SK-N-DZ (cell line): ENCODE results near the gene MEF2A.

Experiments used
- DNase-seq: peaks from one replicate; pipeline ENCODE4 v3.0.0-alpha.2; 2015; ENCODE audit warnings: low spot score

The MEF2A gene

DNA sequence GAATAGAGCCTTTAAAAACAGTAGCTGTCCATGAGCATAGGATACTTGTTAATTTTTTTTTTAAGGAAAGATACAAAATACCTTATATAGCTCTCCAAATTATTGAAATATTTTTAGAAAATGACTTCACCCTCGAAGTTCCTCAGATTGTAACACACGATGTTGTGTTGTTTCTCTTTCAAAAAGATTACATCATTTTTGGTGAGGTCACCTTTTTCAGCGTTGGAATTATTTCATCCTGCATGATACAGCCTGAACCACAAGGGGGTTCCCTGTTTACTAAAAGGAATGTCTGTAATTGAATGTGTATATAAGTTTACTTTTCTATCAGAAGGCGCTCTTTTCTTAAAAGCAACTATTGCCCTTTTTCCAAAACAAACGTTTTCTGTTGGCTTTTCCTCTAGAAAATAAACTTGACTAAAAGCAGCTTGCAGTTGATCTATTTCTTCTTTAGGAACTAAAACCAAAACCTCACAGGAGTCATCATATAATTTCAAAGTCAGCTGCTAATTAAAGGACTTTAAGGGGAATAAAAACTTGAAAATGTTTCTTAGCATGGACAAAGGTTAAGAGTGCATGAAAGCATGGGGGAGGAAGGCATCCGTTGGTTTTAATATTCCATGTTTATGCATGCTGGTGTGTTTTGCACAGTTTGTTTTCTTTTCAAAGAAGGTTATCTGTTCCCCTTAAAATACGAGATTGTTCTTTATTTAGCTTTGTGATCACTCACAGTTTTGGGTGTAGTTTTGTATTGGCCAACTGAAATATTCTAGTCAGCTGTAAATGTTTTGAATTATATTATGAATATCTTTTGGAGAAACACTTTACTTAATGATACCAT is 138.0 kb downstream of the MEF2A start:
- DNase-seq: no peak

- DNase-seq: peak; percentile 78
Measured at GRCh38 chr15:99704444-99704838, 138.7 kb downstream of the MEF2A start.

- no peak for DNase-seq
Measured at GRCh38 chr15:99706557-99707303, 140.9 kb downstream of the MEF2A start.

DNA sequence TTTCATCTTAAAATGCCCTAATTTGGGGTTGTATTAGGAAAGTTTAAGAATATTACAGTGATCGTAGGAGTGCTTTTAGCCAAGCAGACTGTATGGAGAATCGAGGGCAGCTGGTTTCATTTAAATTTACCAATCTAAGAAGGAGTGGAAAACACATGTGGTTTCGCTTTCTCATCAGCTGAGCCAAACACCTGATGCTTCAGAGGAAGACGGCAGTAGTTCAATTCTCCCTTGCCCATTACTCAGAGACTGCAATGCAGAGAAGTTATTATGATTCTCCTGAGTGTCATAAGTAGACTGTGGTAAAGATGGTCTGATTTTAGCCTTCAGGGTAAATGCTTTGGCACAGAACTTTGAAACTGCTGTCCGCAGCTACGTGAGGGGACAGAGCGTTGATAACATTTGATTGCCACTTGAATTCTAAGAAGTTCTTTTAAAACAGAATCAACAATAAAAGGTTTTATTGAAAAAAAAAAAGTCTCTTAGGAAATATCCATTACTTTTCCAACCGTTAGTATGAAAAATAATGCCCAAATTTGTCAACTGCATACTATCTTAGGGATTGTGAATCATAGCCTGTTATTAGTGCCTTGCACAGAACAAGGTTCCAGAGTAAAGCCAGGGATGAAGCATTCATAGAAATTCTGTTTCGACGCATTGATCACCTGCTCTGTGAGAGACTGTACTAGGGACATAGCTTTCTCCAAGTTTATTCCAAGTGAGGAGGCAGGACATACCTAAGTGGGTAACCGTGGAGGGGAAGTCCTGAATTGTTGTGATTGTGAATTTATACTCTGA is 141.9 kb downstream of the MEF2A start:
- no peak for DNase-seq

GRCh38 chr15:99708563-99708962 is 142.8 kb downstream of the MEF2A start:
- no peak for DNase-seq

GRCh38 chr15:99709243-99709986 is 143.6 kb downstream of the MEF2A start:
- DNase-seq: no peak

- no peak for DNase-seq
Measured at GRCh38 chr15:99711625-99712024, 145.8 kb downstream of the MEF2A start.

DNA sequence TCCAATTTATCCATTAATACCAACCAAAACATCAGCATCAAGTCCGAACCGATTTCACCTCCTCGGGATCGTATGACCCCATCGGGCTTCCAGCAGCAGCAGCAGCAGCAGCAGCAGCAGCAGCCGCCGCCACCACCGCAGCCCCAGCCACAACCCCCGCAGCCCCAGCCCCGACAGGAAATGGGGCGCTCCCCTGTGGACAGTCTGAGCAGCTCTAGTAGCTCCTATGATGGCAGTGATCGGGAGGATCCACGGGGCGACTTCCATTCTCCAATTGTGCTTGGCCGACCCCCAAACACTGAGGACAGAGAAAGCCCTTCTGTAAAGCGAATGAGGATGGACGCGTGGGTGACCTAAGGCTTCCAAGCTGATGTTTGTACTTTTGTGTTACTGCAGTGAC is 146.6 kb downstream of the MEF2A start:
- no peak for DNase-seq

DNA sequence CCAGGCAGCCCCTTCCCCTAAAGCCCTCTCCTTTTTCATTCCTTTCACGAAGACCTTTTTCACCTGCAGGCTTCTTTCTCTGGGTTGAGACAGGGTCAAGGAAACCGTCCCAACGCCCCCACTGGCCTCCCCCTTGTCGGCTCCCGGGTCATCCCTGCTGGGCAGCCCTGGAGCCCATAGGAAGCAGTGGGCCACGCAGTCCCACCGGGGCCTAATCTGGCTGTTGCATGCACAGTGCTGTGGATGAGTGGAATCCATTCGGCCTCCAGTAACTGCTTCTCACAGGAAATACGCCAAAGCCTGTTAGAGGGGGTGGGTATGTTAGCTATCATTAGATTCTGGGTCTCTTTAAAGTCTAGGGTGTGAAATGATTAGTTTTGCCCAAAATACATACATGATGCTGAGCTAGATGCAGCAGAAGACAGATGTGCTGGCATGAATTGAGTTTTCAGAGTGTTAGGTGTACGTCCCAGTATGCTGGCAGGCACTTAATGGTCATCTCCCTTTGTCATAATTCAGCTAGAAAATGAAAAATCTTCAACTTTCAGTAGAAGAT is 150.8 kb downstream of the MEF2A start:
- no peak for DNase-seq

DNA sequence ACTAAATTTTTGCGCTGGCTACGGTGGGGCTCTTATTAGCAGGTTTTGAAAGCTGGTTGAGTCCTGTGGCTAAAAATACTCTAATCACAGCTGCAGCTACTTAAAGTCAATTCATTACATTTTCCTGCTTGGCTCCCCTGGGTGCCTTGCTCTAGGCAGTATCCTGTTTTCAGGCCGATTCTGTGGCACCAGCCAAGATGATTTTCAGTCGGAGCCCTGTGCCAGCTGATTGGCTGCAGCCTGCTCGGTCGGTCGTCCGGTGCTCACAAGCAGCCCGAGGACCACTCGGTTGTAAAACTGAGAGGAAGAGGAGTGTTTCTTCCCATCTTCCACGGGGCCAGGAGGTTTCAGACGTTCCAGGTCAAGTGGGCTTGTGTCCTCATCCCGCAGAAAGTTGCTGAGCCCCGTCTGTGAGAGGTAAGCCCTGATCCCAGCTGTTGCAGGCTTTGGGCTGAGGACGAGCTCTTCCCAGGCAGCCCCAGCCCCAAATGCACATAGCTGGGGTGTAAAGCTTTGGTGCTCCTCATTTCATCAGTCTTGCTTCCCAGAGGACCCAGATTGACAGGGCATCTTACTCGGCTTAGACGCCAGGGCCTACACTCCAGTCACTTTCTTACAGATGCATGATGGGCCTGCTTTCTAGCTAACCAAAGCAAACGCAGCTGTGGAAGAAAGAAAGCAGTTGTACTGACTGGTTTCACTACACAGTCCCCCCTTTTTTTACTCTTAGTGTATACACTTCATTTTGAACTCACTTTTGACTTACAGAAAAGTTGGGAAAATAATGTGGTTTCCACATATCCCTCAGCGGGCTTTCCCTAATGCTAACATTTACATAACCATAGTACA is 151.6 kb downstream of the MEF2A start:
- no peak for DNase-seq

GRCh38 chr15:99718421-99718820 is 152.6 kb downstream of the MEF2A start:
- DNase-seq: no peak

DNA sequence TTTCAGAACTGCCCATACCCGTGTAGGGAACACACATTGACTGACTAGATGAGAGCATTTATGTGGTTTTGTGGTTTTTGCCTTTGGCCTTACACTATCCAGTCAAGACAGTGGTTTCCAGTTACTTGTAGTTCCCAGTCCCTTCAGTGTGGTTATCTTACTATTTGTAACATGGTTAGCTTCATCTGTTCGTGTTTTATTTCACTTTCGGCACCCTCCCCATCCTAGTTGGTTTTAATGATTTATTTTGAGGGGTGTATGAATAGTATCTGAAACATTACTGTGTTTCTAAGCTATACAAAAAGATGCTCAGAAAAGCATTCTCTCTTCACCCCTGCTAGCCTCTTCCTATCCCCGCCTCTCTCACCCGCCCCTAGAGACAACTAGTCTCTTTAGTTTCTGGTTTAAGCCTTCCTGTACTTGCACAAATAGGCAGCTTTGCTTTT is 153.3 kb downstream of the MEF2A start:
- no peak for DNase-seq

DNA sequence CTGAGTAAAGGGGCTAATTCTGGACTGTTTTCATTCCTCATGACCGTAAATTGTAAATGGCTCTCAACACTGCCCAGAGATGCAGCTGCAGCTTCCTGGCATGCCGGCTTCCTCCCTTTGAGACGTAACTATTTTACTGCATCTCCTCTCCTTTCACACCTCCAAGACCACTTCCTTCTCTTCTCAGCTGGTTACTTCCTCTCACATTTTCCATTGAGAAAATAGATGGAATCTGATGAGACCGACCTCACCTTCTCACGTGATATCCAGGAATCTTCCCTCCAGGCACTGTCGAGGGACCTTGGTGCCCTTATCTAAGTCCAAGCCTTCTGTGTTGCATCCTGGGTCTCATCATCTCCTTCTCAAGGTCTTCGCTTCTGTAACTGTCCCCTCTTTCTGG is 154.7 kb downstream of the MEF2A start:
- no peak for DNase-seq

DNA sequence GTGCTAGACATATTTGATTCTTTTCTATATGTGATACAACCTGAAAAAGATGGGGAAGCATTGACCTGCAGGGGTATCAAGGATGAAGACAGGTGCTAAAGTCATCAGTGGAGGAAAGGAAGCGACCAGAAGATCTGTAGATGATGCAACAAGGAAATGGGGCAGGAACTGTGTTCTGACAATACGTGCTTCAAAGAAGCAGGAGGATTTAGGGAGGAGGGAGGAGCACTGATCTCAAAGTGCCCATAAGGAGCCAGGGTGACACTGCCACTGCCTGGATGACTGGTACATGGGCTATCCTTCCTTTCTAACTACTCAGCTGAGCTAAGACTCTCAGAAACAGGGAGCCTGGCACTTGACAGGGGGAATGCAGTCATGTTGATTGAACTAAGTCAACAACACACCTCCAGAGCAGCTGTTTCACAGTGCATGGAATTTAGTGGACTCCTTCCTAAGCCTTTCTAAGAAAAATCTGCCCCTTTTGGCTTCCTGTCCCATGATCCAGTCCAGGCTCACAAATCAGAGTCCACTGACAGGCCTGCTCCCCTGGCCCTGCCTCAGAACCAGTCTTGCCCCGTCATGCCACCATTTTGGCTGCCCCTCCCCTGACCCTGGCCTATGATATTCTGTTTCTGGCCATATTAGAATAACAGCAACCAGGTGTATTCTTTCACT is 155.5 kb downstream of the MEF2A start:
- DNase-seq: no peak

DNA sequence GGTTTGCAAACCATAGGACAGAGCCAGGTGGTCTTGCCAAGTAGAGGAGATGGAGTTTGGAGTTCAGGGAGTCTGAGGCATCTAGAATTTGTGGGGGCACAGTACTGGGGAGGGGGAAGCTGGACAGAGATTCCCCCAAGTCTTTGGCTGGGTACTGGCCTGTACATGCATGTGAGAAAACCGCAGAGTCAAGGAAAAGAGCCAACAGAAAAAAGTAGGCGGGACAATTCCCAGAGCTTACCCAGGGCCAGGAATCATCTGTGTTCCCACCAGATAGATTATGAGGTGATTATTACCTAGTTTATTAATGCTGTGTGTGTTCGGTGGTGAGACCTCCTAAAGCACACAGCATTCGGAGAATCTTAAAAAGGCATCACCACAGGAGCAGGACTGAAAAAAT is 156.1 kb downstream of the MEF2A start:
- DNase-seq: no peak

DNA sequence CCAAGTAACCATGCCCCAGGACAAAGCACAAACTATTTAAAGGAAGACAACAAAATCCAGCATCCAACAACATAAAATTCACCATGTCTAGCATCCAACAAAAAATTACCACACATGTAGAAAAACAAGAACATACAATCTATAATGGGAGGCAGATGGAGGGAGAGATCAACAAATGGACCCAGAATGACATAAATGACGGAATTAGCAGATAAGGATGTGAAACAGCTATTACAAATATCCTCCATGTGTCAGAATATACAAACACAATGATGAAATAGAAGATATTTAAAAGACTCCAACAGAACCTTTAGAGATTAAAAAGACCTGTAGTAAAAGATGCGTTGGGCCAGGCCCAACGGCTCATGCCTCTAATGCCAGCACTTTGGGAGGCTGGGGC is 156.6 kb downstream of the MEF2A start:
- DNase-seq: no peak

GRCh38 chr15:99726333-99726732 is 160.5 kb downstream of the MEF2A start:
- no peak for DNase-seq

DNA sequence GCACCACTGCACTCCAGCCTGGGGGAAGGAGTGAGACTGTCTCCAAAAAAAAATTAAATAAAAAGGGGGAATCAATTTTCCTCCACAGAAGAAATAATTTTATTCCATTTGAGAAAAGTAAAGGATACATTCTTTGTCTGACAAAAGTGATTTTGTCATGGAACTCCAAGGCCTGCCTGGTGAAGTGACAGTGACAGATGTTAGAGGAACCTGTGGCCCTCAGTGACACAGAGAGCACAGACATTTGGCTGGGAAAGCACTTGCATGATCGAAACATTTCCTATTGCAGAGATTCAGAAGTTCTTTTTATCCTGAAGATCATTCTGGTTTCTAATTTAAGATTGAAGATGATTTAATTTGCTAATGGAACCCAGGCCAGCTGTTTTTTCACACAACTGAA is 161.5 kb downstream of the MEF2A start:
- no peak for DNase-seq

DNA sequence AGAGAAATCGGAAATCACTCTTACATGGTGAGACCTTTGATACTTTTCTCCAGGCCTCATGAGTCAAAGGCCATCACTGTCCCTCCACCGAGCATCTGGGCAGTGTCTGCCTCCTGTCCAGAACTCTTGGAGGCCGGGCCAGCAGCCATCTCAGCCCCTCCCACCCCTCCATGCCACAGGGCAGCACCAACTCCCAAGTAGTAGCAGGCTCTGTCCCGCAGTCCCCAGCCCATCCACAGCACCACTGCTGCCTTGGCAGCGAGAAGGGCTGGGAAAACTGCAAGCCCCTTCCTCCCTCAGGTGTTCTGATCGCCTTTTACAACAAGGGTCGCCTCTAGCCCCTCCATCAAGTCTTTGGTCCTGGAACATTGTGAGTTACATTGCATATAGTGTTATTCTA is 161.9 kb downstream of the MEF2A start:
- peak; percentile 48 for DNase-seq

DNA sequence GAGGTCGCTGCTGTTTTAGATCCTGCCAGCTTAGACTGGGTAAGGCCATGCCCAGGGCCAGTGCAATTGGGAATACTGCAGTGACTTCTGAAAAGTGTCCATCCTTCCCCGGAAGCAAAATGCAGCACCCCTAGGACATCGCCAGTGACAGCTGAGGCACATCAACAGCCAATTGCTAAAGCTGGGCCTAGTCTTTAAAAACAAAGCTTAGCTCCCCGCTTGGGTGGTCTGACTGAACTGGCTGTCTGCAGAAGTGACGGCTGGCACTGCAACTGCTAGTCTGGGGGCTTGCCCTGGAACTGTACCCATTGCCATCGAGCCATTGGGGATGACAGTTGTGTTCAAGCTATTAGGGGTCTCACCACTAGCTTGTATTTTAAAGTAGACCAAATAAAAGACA is 163.1 kb downstream of the MEF2A start:
- DNase-seq: no peak
